RKO (cell line): ENCODE results near the gene PPM1D.
A peak's percentile ranks its signal among the peaks of the same experiment; 100 is the strongest.
"Not testable (repeated sequence)": the region's sequence is repeated elsewhere in the genome, so short reads cannot be mapped to it uniquely, and the experiment has no call there.

ENCODE experiments used
- DNase-seq: peaks from one replicate; pipeline ENCODE4 v3.0.0-alpha.2; 2016; ENCODE audit warnings: low spot score

Gene PPM1D

DNA sequence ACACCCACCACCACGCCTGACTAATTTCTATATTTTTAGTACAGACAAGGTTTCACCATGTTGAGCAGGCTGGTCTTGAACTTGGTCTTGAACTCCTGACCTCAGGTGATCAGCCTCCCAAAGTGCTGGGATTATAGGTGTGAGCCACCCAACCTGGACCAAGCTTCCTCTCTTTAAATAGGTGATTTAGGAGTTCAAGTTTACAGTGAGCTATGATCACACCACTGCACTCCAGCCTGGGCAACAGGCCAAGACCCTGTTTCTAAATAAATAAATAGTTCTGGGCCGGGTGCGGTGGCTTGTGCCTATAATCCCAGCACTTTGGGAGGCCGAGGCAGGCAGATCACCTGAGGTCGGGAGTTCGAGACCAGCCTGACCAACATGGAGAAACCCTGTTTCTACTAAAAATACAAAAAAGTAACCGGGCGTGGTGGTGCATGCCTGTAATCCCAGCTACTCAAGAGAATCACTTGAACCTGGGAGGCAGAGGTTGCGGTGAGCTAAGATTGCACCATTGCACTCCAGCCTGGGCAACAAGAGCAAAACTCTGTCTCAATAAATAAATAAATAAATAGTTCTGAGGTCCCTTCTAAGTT, 6.5 kb upstream of the PPM1D start:
- DNase-seq: not testable (repeated sequence)

GRCh38 chr17:60594170-60594569, 5.8 kb upstream of the PPM1D start:
- DNase-seq: not testable (repeated sequence)

- no peak for DNase-seq
Measured at GRCh38 chr17:60594734-60595133, 5.3 kb upstream of the PPM1D start.

- no peak for DNase-seq
Measured at GRCh38 chr17:60597297-60597696, 2.7 kb upstream of the PPM1D start.

GRCh38 chr17:60598001-60598736, 1.8 kb upstream of the PPM1D start:
- no peak for DNase-seq

- DNase-seq: no peak
Measured at GRCh38 chr17:60599220-60599619, 773 bp upstream of the PPM1D start.

DNA sequence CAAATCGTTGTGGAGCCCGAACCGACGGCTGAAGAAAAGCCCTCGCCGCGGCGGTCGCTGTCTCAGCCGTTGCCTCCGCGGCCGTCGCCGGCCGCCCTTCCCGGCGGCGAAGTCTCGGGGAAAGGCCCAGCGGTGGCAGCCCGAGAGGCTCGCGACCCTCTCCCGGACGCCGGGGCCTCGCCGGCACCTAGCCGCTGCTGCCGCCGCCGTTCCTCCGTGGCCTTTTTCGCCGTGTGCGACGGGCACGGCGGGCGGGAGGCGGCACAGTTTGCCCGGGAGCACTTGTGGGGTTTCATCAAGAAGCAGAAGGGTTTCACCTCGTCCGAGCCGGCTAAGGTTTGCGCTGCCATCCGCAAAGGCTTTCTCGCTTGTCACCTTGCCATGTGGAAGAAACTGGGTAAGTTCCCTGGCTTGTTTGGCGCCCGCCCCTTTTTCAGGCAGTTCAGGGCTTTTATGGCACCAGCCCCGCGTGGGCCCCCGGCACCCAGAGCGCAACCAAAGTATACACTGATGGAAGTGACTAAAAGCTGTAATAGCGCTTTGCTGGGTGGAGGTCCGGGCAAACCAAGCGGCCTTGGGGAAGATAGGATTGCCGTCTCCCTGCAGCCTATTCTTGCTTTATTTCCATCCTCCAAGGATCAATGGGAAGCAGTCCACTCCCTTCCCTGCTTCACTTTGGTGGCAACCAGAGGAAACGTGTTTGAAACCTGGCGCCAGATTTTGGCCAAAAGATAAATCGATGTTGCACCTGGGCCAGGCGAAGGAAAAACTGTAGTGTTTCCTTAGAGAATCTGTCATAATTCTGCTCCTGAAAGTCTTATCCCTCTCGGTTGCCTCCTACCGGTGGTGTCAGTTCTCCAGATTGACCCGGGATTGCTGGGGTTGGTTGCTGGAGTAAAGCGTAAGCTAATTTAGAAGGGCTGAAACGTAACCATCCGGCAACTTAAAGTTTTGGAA, 775 bp downstream of the PPM1D start:
- peak; percentile 92 for DNase-seq

GRCh38 chr17:60601447-60602384, 1.7 kb downstream of the PPM1D start:
- DNase-seq: peak; percentile 89

GRCh38 chr17:60602385-60602742, 2.4 kb downstream of the PPM1D start:
- DNase-seq: peak; percentile 51

- no peak for DNase-seq
Measured at GRCh38 chr17:60602871-60603270, 2.9 kb downstream of the PPM1D start.

DNA sequence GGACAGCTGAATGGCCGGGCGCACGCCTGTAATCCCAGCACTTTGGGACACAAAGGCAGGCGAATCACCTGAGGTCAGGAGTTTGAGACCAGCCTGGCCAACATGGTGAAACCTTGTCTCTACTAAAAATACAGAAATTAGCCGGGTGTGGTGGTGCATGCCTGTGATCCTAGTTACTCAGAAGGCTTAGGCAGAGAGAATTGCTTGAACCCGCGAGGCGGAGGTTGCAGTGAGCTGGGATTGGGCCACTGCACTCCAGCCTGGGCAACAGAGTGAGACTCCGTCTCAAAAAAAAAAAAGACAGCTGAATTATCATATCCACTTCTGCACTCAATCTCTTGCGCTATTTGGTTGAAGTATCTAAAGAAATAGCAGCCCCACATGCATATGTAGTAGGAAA, 3.5 kb downstream of the PPM1D start:
- DNase-seq: not testable (repeated sequence)

DNA sequence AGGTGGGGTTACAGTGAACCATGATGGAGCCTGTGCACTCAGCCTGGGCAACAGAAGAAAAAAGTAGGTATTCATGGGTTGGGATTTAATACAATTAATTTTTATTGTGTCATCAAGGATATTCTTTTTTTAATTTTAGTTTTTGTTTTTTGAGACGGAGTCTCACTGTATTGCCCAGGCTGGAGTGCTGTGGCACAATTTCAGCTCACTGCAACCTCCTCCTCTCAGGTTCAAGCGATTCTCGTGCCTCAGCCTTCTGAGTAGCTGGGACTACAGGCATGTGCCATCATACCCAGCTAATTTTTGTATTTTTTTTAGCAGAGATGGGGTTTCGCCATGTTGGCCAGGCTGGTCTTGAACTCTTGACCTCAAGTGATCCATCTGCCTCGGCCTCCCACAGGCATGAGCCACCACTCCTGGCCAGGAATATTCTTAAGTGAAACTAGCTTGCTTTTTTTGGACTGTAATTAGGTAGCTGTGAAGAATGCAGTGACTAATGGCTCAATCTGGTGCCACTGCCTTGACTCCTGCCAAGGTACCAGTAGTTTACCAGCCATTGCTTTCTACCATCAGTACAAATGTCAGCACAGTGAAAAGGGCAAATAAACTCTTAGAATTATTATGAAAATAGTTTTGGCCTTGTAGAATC, 4.8 kb downstream of the PPM1D start:
- peak; percentile 69 for DNase-seq

DNA sequence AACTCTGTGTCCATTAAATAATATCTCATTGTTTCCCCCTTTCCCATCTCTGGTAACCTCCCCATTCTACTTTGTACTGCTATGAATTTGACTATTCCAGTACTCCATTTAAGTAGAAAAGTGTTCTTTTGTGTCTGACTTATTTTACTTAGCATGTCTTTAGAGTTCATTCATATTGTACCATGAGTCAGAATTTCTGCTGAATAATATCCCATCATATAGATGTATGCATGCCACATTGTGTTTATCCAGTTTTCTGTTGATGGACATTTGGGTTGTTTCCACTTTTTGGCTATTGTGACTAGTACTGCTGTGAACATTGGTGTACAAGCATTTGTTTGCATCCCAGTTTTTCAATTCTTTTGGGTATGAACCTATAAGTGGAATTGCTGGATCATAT, 6.0 kb downstream of the PPM1D start:
- no peak for DNase-seq

- DNase-seq: no peak
Measured at GRCh38 chr17:60610473-60610872, 10.5 kb downstream of the PPM1D start.

- DNase-seq: not testable (repeated sequence)
Measured at GRCh38 chr17:60611321-60611720, 11.3 kb downstream of the PPM1D start.

DNA sequence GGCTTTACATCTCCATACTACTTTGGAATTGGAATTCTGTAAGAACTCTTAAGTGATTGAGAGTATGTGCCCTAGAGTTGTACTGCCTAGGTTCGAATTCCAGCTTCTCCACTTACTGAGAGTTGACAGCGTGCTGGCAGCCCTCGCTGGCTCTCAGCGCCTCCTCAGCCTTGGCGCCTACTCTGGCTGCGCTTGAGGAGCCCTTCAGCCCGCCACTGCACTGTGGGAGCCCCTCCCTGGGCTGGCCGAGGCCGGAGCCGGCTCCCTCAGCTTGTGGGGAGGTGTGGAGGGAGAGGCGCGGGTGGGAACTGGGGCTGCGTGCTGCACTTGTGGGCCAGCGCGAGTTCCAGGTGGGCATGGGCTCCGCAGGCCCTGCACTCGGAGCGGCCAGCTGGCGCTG, 13.3 kb downstream of the PPM1D start:
- DNase-seq: no peak

GRCh38 chr17:60613796-60614195, 13.8 kb downstream of the PPM1D start:
- DNase-seq: not testable (repeated sequence)

DNA sequence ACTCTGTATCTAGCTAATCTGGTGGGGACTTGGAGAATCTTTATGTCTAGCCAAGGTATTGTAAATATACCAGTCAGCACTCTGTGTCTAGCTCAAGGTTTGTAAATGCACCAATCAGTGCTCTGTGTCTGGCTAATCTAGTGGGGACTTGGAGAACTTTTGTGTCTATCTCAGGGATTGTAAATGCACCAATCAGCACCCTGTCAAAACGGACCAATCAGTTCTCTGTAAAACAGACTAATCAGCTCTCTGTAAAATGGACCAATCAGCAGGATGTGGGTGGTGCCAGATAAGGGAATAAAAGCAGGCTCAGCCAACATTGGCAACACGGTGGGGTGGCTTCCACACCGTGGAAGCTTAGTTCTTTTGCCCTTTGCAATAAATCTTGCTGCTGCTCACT, 14.3 kb downstream of the PPM1D start:
- DNase-seq: not testable (repeated sequence)

- no peak for DNase-seq
Measured at GRCh38 chr17:60615108-60615507, 15.1 kb downstream of the PPM1D start.

DNA sequence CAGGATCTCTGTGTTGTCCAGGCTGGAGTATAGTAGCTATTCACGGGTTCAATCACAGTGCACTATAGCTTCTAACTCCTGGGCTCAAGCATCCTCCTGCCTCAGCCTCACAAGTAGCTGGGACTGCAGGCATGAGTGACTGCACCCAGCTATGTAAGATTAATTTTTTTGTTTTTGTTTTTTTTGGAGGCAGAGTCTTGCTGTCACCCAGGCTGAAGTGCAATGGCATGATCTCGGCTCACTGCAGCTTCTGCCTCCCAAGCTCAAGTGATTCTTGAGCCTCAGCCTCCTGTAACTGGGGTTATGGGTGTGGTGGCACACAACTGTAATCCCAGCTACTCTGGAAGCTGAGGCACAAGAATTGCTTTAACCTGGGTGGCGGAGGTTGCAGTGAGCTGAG, 15.8 kb downstream of the PPM1D start:
- DNase-seq: no peak

- no peak for DNase-seq
Measured at GRCh38 chr17:60618080-60618479, 18.1 kb downstream of the PPM1D start.
